ENCODE measurements around the gene RPL7L1. TPM values are rescaled to one million over a fixed set of nuclear protein-coding genes. Genes with fewer than 3 reads are reported as not detected.
"Not testable (repeated sequence)": the region's sequence is repeated elsewhere in the genome, so short reads cannot be mapped to it uniquely, and the experiment has no call there.

RPL7L1 gene
- total RNA-seq, 5 donors from 2014 or later (not counting 1 experiment from before 2014, with no cell fraction given): 62.5 to 89.2 (median 81.3) TPM

DNA sequence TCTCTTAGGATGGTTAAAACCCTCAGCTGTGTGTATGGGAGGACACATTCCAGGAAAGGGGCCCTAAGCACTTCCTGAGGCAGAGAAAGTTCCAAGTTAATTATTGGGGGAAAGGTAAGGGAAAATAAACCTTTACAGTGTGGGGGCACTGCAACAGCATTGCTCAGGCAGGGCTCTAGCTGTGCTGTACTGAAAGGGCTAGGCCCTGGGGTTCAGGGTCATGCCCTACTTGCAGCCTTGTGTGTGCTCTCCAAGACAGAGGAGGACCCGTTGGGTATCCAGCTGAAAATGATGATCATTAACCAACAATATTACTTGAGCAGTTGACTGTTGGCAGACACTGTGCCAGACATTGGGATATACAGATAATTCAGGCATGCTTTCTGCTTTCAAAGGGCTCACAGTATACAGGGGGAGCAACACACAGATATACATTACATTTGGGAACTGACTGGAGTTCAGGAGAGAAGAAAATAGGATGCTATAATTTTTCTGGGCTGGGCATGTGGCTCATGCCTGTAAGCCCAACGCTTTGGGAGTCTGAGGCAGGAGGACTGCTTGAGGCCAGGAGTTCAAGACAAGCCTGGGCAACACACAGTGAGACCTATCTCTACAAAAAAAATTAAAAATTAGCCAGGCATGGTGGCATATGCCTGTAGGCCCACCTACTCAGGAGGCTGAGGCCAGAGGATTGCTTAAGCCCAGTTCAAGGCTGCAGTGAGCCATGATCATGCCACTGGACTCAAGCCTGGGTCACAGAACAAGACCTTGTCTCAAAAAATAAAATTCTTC lies 9.1 kb upstream of the RPL7L1 start:
- POLR2A ChIA-PET: interaction anchor here in 1 of 2 donors (1.1 kb wide), 1 partner anchor 207 kb away, joined by 7 read pairs; no protein-coding TSS in a partner anchor
- peak overlapping the region in 1 of 2 donors; percentile 8 for H3K27ac Mint-ChIP-seq

DNA sequence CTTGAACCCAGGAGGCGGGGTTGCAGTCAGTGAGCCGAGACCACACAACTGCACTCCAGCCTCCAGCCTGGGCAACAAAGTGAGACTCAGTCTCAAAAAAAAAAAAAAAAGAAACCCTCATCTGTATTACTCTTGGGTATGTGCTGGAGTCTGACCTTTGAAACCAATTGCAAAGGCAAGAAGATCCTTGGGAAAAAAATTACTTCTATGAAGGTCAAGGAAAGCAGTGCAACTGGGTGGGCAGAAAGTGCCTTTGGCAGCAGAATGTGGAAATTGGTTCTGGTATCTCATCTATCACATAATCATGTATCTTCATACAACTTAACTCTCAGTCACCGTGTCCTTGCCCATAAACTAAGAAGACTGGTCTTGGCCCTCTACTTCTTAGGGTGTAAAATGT lies 7.7 kb upstream of the RPL7L1 start:
- no peaks in the 10 kb centered on the region for H3K27me3 Mint-ChIP-seq
- DNase-seq (no peak), ATAC-seq (replicated peaks in 1 of 4) (no peak)
- peaks cover 0 to 16% of the 10 kb centered on the region in 2 donors for H3K36me3 ChIP-seq (ENCODE audit: control insufficient read depth in 2 of 2, extremely low read depth in 1 of 2, insufficient read depth in 1 of 2, low read length in 1 of 2)
- H3K9me3 Mint-ChIP-seq: no peaks in the 10 kb centered on the region
- no peak overlapping the region for H3K4me3 Mint-ChIP-seq
- H3K4me3 ChIP-seq (ENCODE audit: control insufficient read depth in 1 of 2, extremely low read depth in 1 of 2, low read length in 1 of 2): no peak overlapping the region
- POLR2A ChIA-PET: no interaction called here
- CTCF ChIA-PET: interaction anchor here in 1 of 2 donors (0.6 kb wide), 1 partner anchor 675 kb away, joined by 3 read pairs; no protein-coding TSS in a partner anchor
- H3K27me3 ChIP-seq (replicated peaks in 1 of 2; ENCODE audit: control insufficient read depth in 2 of 2, extremely low read depth in 1 of 2, insufficient read depth in 2 of 2, low read length in 1 of 2): no peaks in the 10 kb centered on the region
- H3K4me1 ChIP-seq (ENCODE audit: control insufficient read depth in 1 of 2, extremely low read depth in 1 of 2, insufficient read depth in 2 of 2, low read length in 2 of 2): no peaks in the 10 kb centered on the region
- H3K27ac Mint-ChIP-seq: no peak overlapping the region
- H3K36me3 Mint-ChIP-seq: peaks cover 10% of the 10 kb centered on the region
- no CpG with 5 or more reads among the region's 3 CpGs for WGBS (ENCODE audit: insufficient coverage)
- no peaks in the 10 kb centered on the region for H3K9me3 ChIP-seq
- no peaks in the 10 kb centered on the region for H3K4me1 Mint-ChIP-seq
- H3K27ac ChIP-seq (ENCODE audit: low read length): no peak overlapping the region

More for the DNA sequence above, 9.1 kb upstream of the RPL7L1 start:
- Histone ChIP-seq H3K27ac (ENCODE audit: low read length) (no peak overlapping the region), H3K4me1 (ENCODE audit: control insufficient read depth in 1 of 2, extremely low read depth in 1 of 2, insufficient read depth in 2 of 2, low read length in 2 of 2) (no peaks in the 10 kb centered on the region), H3K36me3 (ENCODE audit: control insufficient read depth in 2 of 2, extremely low read depth in 1 of 2, insufficient read depth in 1 of 2, low read length in 1 of 2) (peaks cover 0 to 26% of the 10 kb centered on the region in 2 donors), H3K4me3 (ENCODE audit: control insufficient read depth in 1 of 2, extremely low read depth in 1 of 2, low read length in 1 of 2) (no peak overlapping the region), H3K27me3 (replicated peaks in 1 of 2; ENCODE audit: control insufficient read depth in 2 of 2, extremely low read depth in 1 of 2, insufficient read depth in 2 of 2, low read length in 1 of 2) (no peaks in the 10 kb centered on the region), H3K9me3 (no peaks in the 10 kb centered on the region)
- no CpG with 5 or more reads among the region's 2 CpGs for WGBS (ENCODE audit: insufficient coverage)
- Mint-ChIP-seq H3K27me3 (no peaks in the 10 kb centered on the region), H3K9me3 (no peaks in the 10 kb centered on the region), H3K4me1 (no peaks in the 10 kb centered on the region), H3K36me3 (peaks cover 21% of the 10 kb centered on the region), H3K4me3 (no peak overlapping the region)
- ATAC-seq (replicated peaks in 1 of 4): no peak
- no peak for DNase-seq
- CTCF ChIA-PET: interaction anchor here (0.6 to 0.7 kb wide), 2 partner anchors 38 to 124 kb away, joined by 4 to 7 read pairs; partner anchors contain the start of gene TBCC (in 1 of the 2)

- H3K27ac Mint-ChIP-seq: peak overlapping the region in 1 of 2 donors; percentile 21
- ChIA-PET CTCF (no interaction called here), POLR2A (interaction anchor here (0.6 kb wide), 4 partner anchors 11 to 252 kb away, joined by 3 to 5 read pairs (median 3); no protein-coding TSS in a partner anchor)
- WGBS (ENCODE audit: insufficient coverage): no CpG with 5 or more reads among the region's 2 CpGs
- H3K36me3 ChIP-seq (ENCODE audit: control insufficient read depth in 2 of 2, extremely low read depth in 1 of 2, insufficient read depth in 1 of 2, low read length in 1 of 2): peaks cover 0 to 2% of the 10 kb centered on the region in 2 donors
- no peaks in the 10 kb centered on the region for H3K27me3 Mint-ChIP-seq
- DNase-seq (no peak), ATAC-seq (replicated peaks in 1 of 4) (no peak)
- H3K4me1 ChIP-seq (ENCODE audit: control insufficient read depth in 1 of 2, extremely low read depth in 1 of 2, insufficient read depth in 2 of 2, low read length in 2 of 2): no peaks in the 10 kb centered on the region
- H3K4me1 Mint-ChIP-seq: peaks cover 0 to 3% (median 0%) of the 10 kb centered on the region in 3 donors
- H3K9me3 Mint-ChIP-seq: no peaks in the 10 kb centered on the region
- H3K9me3 ChIP-seq: no peaks in the 10 kb centered on the region
- H3K4me3 Mint-ChIP-seq: no peak overlapping the region
- no peaks in the 10 kb centered on the region for H3K27me3 ChIP-seq (replicated peaks in 1 of 2; ENCODE audit: control insufficient read depth in 2 of 2, extremely low read depth in 1 of 2, insufficient read depth in 2 of 2, low read length in 1 of 2)
- no peak overlapping the region for H3K4me3 ChIP-seq (ENCODE audit: control insufficient read depth in 1 of 2, extremely low read depth in 1 of 2, low read length in 1 of 2)
- H3K27ac ChIP-seq (ENCODE audit: low read length): no peak overlapping the region
- H3K36me3 Mint-ChIP-seq: no peaks in the 10 kb centered on the region
Observed at GRCh38 chr6:42873313-42873712, 6.1 kb upstream of the RPL7L1 start.

- H3K27me3 Mint-ChIP-seq: no peaks in the 10 kb centered on the region
- 90% methylated on average over 3 of the region's 3 CpGs for WGBS (ENCODE audit: insufficient coverage)
- Histone ChIP-seq H3K27me3 (replicated peaks in 1 of 2; ENCODE audit: control insufficient read depth in 2 of 2, extremely low read depth in 1 of 2, insufficient read depth in 2 of 2, low read length in 1 of 2) (no peaks in the 10 kb centered on the region), H3K4me3 (ENCODE audit: control insufficient read depth in 1 of 2, extremely low read depth in 1 of 2, low read length in 1 of 2) (no peak overlapping the region), H3K27ac (ENCODE audit: low read length) (no peak overlapping the region), H3K4me1 (ENCODE audit: control insufficient read depth in 1 of 2, extremely low read depth in 1 of 2, insufficient read depth in 2 of 2, low read length in 2 of 2) (peaks cover 0 to 30% of the 10 kb centered on the region in 2 experiments), H3K9me3 (no peaks in the 10 kb centered on the region), H3K36me3 (ENCODE audit: control insufficient read depth in 2 of 2, extremely low read depth in 1 of 2, insufficient read depth in 1 of 2, low read length in 1 of 2) (peaks cover 0 to 9% of the 10 kb centered on the region in 2 donors)
- peaks cover 4% of the 10 kb centered on the region for H3K36me3 Mint-ChIP-seq
- ATAC-seq (replicated peaks in 1 of 4) (no peak), DNase-seq (no peak)
- ChIA-PET CTCF (interaction anchor here (0.7 to 3.4 kb wide), 3 partner anchors 148 to 215 kb away, joined by 3 to 35 read pairs (median 3); no protein-coding TSS in a partner anchor), POLR2A (interaction anchor here (0.6 to 0.7 kb wide), 3 partner anchors 102 to 305 kb away, joined by 4 to 10 read pairs (median 5); no protein-coding TSS in a partner anchor)
- peak overlapping the region in 2 of 3 donors; percentile 39 to 95 for H3K4me3 Mint-ChIP-seq
- H3K4me1 Mint-ChIP-seq: peaks cover 15 to 26% (median 19%) of the 10 kb centered on the region in 3 donors
- no peak overlapping the region for H3K27ac Mint-ChIP-seq
- no peaks in the 10 kb centered on the region for H3K9me3 Mint-ChIP-seq
Observed at GRCh38 chr6:42877695-42878094, 1.7 kb upstream of the RPL7L1 start.

DNA sequence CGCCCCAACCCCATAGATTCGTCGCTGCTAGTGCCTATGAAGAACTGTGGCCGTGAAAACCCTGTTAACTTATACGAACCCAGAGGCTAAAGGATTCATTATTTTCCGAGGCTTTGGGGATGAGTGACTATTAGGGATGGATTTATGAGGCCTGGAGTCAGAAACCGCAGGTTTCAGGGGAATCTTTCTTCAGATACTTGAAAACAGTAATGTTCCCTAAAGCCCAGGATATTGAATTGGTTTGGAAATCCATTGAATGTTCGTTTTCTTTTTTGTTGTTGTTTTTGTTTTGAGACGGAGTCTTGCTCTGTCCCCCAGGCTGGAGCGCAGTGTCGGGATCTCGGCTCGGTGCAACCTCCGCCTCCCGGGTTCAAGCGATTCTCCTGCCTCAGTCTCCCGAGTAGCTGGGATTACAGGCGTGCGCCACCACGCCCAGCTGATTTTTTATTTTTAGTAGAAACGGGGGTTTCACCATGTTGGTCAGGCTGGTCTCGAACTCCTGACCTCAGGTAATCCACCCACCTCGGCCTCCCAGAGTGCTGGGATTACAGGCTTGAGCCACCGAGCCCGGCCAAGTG lies 913 bp downstream of the RPL7L1 start:
- not testable (repeated sequence) for ATAC-seq (replicated peaks in 1 of 4); DNase-seq; H3K9me3 Mint-ChIP-seq; H3K9me3 ChIP-seq; H3K27me3 ChIP-seq (replicated peaks in 1 of 2; ENCODE audit: control insufficient read depth in 2 of 2, extremely low read depth in 1 of 2, insufficient read depth in 2 of 2, low read length in 1 of 2); H3K27me3 Mint-ChIP-seq
- H3K27ac ChIP-seq (ENCODE audit: low read length): peak overlapping the region; percentile 81
- Mint-ChIP-seq H3K27ac (peak overlapping the region; percentile 98 to 100), H3K4me3 (peak overlapping the region; percentile 95 to 100 (median 96)), H3K4me1 (peaks cover 21 to 36% (median 27%) of the 10 kb centered on the region in 3 donors), H3K36me3 (peaks cover 24% of the 10 kb centered on the region)
- peaks cover 0 to 32% of the 10 kb centered on the region in 2 experiments for H3K4me1 ChIP-seq (ENCODE audit: control insufficient read depth in 1 of 2, extremely low read depth in 1 of 2, insufficient read depth in 2 of 2, low read length in 2 of 2)
- CTCF ChIA-PET: interaction anchor here (0.8 to 3.4 kb wide), 10 partner anchors 11 to 308 kb away, joined by 3 to 35 read pairs (median 4); partner anchors contain the start of gene TBCC (in 1 of the 2)
- peak overlapping the region; percentile 60 to 72 for H3K4me3 ChIP-seq (ENCODE audit: control insufficient read depth in 1 of 2, extremely low read depth in 1 of 2, low read length in 1 of 2)
- POLR2A ChIA-PET: interaction anchor here (0.5 to 1.5 kb wide), 10 partner anchors 11 to 308 kb away, joined by 3 to 29 read pairs (median 4); partner anchors contain the start of genes PPP2R5D (in 1 of the 2) and TBCC (in 1 of the 2)
- WGBS (ENCODE audit: insufficient coverage): 4% methylated on average over 13 of the region's 25 CpGs
- H3K36me3 ChIP-seq (ENCODE audit: control insufficient read depth in 2 of 2, extremely low read depth in 1 of 2, insufficient read depth in 1 of 2, low read length in 1 of 2): peaks cover 8 to 34% of the 10 kb centered on the region in 2 donors

DNA sequence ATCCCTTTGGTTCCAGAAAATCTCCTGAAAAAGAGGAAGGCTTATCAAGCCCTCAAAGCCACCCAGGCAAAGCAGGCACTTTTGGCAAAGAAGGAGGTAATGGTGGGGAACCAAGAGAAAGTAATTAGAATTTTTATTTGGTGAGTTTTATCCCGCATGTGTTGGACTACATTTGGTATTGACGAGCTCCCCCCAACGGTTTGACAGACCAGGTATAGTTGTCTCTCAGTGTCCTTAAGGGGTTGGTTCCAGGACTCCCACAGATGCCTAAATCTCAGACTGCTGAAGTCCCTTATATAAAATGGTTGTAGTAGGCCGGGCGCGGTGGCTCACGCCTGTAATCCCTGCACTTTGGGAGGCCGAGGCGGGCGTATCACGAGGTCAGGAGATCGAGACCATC lies 1.5 kb downstream of the RPL7L1 start:
- not testable (repeated sequence) for H3K27me3 ChIP-seq (replicated peaks in 1 of 2; ENCODE audit: control insufficient read depth in 2 of 2, extremely low read depth in 1 of 2, insufficient read depth in 2 of 2, low read length in 1 of 2); DNase-seq; H3K9me3 ChIP-seq; H3K27me3 Mint-ChIP-seq; H3K9me3 Mint-ChIP-seq; ATAC-seq (replicated peaks in 1 of 4)
- H3K4me3 Mint-ChIP-seq: peak overlapping the region; percentile 95 to 100 (median 96)
- peaks cover 21 to 36% (median 27%) of the 10 kb centered on the region in 3 donors for H3K4me1 Mint-ChIP-seq
- H3K27ac ChIP-seq (ENCODE audit: low read length): peak overlapping the region; percentile 81
- peak overlapping the region; percentile 98 to 100 for H3K27ac Mint-ChIP-seq
- POLR2A ChIA-PET: interaction anchor here in 1 of 2 donors (0.5 to 0.9 kb wide), 4 partner anchors 26 to 112 kb away, joined by 3 to 11 read pairs (median 3); partner anchors contain the start of gene BICRAL
- peaks cover 27% of the 10 kb centered on the region for H3K36me3 Mint-ChIP-seq
- peaks cover 12 to 39% of the 10 kb centered on the region in 2 donors for H3K36me3 ChIP-seq (ENCODE audit: control insufficient read depth in 2 of 2, extremely low read depth in 1 of 2, insufficient read depth in 1 of 2, low read length in 1 of 2)
- WGBS (ENCODE audit: insufficient coverage): 41% methylated on average over 3 of the region's 12 CpGs
- peak overlapping the region in 1 of 2 donors; percentile 60 for H3K4me3 ChIP-seq (ENCODE audit: control insufficient read depth in 1 of 2, extremely low read depth in 1 of 2, low read length in 1 of 2)
- CTCF ChIA-PET: interaction anchor here in 1 of 2 donors (0.6 kb wide), 1 partner anchor 110 kb away, joined by 3 read pairs; no protein-coding TSS in a partner anchor
- peaks cover 0 to 32% of the 10 kb centered on the region in 2 experiments for H3K4me1 ChIP-seq (ENCODE audit: control insufficient read depth in 1 of 2, extremely low read depth in 1 of 2, insufficient read depth in 2 of 2, low read length in 2 of 2)
